HG03097 (cell line): Measurements from ENCODE around the gene DENND4C.
"Not testable (repeated sequence)": the region's sequence is repeated elsewhere in the genome, so short reads cannot be mapped to it uniquely, and the experiment has no call there.

Experiments used
- ATAC-seq: cut with Tn5 transposase; IDR thresholded peaks from one replicate; pipeline ENCODE4 v1.9.1; 2021; ENCODE audit not compliant: unreplicated experiment, low FRiP score

The DENND4C gene

DNA sequence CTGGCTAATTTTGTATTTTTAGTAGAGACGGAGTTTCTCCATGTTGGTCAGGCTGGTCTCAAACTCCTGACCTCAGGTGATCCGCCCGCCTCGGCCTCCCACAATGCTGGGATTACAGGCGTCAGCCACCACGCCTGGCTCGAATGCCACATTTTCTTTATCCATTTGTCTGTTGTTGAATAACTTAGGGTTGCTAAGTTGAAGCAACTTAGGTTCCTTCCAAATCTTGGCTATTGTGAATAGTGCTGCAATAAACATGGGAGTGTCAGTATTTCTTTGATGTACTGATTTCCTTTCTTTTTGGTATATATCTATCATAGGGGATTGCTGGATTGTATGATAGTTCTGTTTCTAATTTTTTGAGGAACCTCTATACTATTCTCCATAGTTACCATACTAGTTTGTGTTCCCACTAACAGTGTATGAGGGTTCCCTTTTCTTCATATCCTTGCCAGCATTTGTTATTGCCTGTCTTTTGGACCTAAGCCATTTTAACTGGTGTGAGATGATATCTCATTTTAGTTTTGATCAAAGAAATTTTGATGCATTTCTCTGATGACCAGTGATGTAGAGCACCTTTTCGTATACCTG is 29.3 kb downstream of the DENND4C start:
- ATAC-seq, result not testable (repeated sequence)

DNA sequence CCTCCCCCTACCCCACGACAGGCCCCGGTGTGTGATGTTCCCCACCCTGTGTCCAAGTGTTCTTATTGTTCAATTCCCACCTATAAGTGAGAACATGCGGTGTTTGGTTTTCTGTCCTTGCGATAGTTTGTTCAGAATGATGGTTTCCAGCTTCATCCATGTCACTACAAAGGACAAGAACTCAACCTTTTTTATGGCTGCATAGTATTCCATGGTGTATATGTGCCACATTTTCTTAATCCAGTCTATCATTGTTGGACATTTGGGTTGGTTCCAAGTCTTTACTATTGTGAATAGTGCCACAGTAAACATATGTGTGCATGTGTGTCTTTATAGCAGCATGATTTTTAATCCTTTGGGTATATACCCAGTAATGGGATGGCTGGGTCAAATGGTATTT is 35.1 kb downstream of the DENND4C start:
- ATAC-seq, result not testable (repeated sequence)

DNA sequence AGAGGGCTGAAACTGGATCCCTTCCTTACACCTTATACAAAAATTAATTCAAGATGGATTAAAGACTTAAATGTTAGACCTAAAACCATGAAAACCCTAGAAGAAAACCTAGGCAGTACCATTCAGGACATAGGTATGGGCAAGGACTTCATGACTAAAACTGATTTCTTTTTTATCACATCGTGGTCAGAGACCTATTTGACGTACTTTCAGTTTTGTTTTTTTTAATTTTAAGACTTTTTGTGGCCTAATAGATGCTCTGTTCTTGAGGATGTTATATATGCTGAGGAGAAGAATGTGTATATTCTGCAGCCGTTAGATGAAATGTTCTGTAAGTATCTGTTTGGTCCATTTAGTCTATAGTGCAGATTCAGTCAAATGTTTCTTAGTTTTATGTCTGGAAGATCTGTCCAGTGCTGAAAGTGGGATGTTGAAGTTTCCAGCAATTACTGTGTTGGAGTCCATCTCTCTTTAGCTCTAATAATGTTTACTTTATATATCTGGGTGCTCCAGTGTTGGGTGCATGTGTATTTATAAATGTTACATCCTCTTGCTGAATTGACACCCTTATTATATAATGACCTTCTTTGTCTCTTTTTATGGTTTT is 36.4 kb downstream of the DENND4C start:
- not testable (repeated sequence) for ATAC-seq

DNA sequence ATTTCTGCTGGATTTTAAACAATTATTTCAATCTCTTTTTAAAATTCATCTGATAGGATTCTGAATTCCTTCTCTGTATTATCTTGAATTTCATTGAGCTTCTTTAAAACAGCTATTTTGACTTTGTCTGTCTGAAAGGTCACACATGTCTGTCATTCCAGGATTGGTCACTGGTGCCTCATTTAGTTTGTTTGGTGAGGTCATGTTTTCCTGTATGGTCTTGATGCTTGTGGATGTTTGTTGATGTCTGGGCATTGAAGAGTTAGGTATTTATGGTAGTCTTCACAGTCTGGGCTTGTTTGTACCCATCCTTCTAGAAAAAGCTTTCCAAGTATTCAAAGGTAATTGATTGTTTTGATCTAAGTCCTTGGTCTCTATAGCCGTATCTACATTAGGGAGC is 39.1 kb downstream of the DENND4C start:
- no peak for ATAC-seq

DNA sequence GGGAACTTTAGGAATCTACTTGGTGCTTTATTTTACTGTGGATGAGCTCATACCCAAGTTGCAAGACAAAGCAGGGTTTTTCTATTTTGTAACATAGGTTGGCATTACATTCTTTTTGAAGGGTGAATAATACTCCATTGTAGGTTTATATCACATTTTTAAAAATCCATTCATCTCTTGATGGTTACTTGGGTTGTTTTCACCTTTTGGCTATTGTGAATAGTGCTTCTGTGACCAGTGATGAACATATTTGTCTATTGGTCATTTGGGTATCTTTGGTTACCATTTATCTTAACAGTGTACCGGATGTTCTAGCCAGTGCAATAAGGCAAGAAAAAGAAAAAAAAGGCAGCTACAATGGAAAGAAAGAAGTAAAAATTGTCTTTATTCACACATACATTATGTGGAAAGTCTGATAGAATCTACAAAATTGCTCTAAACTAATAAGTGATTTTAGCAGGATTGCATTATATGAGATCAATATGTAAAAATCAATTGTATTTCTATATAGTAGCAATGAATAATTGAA is 40.0 kb downstream of the DENND4C start:
- no peak for ATAC-seq

DNA sequence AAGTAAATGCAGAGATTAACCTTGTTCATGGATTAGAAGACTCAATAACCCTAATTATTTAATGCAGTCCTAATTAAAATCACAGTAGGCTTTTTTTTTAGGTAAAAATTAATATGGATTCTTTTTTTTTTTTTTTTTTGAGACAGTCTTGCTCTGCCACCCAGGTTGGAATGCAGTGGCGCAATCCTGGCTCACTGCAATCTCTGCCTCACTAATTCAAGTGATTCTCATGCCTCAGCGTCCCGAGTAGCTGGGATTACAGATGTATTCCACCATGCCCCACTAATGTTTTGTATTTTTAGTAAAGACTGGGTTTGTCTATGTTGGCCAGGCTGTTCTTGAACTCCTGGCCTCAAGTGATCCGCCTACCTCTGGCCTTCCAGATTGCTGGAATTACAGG is 40.6 kb downstream of the DENND4C start:
- no peak for ATAC-seq

DNA sequence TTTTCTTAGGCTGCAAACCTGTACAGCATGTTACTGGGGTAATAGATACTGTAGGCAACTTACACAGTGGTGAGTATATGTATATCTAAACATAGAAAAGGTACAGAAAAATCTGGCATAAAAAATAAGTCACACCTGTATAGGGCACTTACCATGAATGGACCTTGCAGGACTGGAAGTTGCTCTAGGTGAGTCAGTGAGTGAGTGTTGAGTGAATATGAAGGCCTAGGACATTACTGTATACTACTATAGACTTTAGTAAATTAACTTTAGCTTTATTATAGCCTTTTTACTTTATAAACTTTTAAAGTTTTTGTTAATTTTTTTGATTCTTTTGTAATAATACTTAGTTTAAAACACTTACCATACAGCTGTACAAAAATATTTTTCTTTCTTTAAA is 51.3 kb downstream of the DENND4C start:
- no peak for ATAC-seq

DNA sequence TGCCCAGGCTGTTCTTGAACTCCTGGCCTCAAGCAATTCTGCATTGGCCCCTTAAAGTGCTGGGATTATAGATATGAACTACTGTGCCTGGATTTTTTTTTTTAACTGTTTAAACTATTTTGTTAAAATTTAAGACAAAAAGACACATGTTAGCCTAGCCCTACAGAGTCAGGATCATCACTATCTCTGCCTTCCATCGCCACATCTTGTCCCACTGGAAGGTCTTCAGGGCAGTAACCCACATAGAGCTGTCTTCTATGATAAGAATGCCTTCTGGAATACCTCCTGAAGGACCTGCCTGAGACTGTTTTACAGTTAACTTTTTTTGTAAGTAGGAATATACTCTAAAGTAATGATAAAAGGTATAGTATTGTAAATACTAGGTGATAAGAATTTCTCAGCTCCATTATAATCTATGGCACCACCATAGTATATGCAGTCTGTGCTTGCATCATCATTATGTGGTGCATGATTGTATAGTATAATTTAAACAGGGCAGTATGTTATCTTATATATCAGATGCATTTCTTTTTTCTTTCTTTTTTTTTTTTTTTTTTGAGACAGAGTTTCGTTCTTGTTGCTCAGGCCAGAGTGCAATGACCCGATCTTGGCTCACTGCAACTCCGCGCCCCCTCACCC is 52.7 kb downstream of the DENND4C start:
- ATAC-seq, result no peak

DNA sequence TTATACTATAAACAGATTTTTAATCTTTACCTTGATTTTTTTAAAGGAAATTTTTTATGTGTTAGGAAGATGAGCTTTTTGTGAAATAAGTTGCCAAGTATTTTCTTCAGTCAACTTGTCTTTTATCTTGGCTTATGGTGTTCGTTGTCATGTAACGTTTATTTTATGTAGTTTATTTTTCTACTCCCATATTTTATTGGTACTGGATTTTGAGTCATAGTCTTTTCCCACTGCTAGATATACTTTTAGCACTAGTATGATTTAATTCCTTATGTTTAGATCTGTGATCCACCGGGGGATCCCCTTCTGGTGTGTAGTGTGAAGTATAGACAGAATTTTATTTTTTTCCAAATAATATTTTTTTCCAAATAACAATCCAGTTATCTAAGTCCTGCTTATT is 54.2 kb downstream of the DENND4C start:
- no peak for ATAC-seq

DNA sequence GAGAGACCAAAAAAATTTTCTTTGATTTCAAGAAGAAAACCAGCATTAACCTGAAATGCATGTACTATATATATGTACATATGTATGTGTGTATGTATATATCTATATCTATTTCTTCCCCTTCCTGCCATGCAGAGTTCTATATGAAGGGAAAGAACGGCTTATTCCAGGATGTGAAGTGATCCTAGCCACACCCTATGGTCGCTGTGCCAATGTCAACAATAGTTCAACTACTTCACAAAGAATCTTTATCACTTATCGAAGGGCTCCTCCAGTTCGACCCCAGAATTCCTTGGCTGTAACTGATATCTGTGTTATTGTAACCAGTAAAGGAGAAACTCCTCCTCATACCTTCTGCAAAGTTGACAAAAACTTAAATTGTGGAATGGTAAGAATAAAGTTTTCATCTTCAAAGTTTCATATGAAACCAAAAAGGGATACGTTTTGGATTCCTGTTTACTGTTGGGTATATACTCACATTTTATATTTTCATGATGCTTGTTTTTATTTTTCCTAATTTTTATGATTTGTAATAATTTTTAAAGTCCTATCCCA is 56.2 kb downstream of the DENND4C start:
- ATAC-seq, result no peak

DNA sequence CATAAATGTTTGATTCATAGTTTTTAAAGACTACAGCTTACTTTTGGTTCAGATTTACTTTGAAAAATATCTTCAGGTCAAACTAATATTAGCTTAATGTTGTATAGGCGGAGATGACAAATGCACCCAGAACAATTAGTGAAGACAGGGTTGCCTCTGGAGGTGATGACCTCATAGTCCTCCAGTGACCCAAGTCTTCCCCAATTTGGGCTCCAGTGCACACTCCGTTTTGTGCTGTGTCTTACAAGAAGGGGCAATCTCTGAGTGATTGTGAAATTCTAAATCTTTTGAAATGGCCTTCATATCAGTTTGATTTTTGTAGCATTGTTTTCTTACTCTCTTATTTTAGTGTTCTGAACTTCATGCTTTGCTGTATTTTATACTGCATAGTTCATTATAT is 57.6 kb downstream of the DENND4C start:
- no peak for ATAC-seq

DNA sequence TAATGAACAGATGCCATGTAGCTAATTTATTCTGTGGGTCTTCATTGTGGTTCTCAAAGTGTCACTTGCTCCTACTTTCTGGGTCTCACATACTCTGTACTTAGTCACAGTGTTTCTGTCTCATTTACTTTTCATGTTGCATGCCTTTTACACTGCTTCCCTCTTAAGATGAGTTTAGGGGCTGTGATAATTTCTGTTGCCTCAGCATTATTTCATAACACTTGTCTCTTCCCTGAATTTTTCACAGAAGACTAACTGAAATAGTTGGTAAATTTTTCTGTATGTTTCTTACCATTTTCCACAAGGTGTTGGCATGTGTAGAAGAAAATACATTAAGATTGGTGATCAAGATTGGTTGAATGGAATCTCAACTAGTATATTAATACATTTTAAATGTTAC is 59.6 kb downstream of the DENND4C start:
- no peak for ATAC-seq

DNA sequence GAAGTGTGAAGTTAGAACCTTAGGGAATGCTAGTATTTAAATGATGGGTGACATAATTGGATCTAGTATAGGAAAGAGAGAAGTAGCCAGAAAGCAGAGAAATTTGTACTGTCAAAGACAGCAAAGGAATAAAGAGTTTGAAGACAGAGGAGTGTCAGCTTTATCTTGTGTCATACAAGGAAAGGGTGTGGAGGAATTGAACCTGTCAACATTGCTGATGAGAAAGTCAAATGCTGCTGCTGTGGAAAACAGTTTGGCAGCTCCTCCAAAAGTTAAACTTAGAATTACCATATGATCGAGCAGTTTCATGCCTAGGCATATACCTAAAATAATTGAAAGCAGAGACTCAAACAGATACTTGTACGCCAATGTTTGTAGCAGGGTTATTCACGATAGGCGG is 63.7 kb downstream of the DENND4C start:
- ATAC-seq, result no peak

DNA sequence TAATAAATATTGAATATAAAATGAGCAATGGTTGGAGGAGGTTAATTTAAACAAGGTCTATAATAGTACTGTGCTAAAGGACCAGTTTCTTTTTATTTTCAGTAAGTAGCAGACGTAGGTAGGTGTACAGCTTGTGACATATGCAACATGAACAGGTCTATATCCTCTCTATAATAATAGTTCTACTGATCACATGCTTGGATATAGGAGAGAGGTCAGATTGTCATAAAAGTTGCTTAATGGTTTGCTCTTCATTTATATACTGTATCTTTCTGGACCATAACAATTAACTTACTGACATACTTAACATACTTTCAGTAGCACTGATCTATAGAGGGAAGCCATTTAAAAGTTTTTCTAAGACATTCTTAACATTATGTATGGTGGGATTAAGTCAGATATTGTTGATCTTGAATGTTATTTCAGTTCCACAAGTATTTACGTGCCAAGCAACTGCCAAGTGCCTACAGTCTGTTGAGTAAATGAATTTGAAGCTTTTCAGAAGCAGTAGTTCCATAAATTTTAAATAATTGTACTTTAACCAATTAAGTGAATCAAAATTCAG is 68.0 kb downstream of the DENND4C start:
- no peak for ATAC-seq

DNA sequence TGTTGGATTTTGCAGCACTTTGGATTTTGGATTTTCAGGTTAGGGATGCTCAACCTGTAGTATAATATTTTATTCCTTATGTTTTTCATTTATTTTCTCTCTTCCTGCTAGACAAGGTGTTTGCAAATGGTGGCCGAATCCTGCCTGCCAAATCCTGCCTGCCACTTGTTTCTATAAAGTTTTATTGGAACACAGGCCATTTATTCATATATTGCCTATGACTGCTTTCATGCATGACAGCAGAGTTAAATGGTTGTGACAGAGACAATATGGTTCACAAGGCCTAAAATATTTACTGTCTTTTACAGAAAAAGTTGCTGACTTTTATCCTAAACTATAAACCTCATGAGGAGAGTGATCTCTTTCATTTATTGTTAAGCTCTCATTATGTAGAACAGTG is 72.7 kb downstream of the DENND4C start:
- ATAC-seq, result no peak

DNA sequence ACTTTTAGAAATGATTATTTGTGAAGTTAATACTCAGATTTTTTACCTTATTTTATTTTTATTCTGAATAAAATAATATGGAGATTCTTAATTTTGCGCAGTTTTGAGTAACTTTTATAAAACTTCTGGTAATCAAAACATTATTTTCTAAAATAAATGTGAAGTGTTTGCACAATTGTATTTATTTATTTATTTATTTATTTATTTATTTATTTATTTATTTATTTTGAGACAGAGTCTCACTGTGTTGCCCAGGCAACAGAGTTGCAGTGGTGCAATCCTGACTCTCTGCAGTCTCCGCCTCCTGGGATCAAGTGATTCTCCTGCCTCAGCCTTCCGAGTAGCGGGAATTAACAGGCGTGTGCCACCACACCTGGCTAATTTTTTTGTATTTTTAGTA is 76.1 kb downstream of the DENND4C start:
- ATAC-seq, result no peak

DNA sequence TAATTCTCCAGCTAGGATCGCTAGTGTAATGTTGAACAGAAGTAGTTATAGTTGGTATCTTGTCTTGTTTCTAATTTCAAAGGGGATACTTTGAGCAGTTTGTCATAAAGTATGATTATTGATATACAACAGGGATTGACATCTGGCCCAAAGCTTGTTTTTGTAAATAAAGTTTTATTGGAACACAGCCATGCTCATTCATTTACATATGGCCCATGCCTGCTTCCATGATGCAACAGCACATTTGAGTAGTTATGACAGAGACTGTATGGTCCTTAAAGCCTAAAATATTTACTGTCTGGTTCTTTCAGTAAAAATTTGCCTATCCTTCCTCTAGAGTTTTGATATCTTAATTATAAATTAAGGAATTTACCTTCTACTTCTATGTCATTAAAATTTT is 79.8 kb downstream of the DENND4C start:
- no peak for ATAC-seq

DNA sequence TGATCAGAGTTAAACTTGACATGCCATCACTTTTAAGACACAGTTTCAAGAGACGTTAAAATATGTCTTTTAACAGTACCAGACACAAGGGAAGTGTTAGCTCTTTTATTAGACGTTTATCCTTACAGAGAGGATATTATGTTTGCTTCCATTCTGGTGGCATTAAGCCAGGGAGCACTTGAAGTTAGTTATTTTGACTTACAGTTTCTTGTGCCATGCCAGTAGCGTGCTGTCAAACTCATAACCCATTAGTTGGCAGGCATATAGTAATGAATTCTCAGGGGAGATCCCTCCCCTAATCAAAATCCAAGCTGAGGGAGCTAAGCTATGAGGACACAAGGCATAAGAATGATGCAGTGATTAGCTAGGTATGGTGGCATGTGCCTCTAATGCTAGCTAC is 83.1 kb downstream of the DENND4C start:
- ATAC-seq, result no peak

DNA sequence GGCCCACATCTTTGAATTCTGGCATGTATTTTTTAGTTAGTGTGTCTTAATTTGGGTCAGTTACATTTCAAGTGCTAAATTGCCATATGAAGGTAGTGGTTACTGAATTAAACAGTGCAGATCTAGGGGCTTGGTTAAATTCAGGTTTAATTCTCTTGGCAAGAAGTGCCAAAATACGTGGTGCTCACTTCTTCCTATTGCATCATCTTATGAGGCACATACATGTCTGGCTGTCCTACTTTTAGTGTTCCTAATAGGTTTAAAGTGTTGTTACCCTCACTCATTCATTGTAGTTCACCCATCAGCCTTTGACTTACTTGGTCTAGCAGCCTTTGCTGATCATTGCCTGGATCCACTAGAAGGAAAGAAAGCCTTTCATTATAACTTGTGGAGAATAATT is 90.0 kb downstream of the DENND4C start:
- ATAC-seq, result no peak

DNA sequence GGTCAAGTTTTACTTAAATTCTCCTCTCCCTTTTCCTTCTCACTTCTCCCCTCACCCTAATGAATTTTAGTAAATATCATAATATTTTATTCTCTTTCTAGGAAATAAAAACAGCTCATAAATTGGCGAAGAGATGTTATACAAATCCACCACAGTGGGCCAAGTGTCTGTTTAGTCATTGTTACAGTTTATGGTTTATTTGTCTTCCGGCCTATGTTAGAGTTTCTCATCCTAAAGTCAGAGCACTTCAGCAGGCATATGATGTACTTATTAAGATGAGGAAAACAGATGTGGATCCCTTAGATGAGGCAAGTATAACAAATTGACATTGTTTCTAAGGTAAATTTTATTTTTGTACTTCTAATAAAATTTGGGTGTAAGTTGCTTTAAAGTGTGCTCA is 101.4 kb downstream of the DENND4C start:
- ATAC-seq, result no peak

DNA sequence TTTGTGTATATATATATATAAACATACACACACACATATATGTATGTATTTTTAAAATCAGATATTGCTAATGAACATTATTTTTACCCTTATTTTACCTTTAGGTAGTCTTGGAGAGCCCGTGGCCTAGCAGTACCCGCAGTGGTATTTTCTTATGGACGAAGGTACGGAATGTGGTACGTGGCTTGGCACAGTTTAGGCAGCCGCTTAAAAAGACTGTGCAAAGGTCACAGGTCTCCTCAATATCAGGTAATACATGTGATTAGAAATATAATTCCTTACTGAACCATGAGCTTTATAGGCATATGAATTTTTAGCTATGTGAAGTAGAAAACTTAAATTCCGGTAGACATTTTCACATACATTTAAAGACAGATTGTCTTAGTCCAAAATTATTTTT is 105.7 kb downstream of the DENND4C start:
- no peak for ATAC-seq

DNA sequence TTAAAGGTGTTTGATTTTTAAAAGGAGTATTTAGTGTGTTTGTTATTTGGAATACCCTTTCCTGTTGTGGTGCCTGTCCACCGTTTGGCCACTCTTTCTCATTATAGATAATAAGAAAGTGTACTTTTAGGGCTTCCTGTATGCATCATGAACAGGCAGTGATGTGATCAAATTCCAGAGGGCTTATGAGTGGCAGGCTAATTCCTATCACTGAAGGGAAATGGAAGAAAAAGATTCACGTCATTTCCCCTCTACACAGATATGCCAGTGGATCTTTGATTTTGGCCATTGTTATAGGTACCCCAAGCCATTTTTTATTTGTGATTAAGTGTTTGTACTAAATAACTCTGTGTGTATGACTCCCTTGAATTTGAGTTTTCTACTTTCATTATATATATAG is 112.5 kb downstream of the DENND4C start:
- ATAC-seq, result no peak
